GM18909 (cell line): ENCODE measurements around the gene CLEC2D.
"Not testable (repeated sequence)": the region's sequence is repeated elsewhere in the genome, so short reads cannot be mapped to it uniquely, and the experiment has no call there.

Source experiments
- ATAC-seq: cut with Tn5 transposase; IDR thresholded peaks from one replicate; pipeline ENCODE4 v1.9.1; 2021; ENCODE audit warnings: mild to moderate bottlenecking; ENCODE audit not compliant: unreplicated experiment, poor library complexity

Gene CLEC2D, protein sequence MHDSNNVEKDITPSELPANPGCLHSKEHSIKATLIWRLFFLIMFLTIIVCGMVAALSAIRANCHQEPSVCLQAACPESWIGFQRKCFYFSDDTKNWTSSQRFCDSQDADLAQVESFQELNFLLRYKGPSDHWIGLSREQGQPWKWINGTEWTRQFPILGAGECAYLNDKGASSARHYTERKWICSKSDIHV

DNA sequence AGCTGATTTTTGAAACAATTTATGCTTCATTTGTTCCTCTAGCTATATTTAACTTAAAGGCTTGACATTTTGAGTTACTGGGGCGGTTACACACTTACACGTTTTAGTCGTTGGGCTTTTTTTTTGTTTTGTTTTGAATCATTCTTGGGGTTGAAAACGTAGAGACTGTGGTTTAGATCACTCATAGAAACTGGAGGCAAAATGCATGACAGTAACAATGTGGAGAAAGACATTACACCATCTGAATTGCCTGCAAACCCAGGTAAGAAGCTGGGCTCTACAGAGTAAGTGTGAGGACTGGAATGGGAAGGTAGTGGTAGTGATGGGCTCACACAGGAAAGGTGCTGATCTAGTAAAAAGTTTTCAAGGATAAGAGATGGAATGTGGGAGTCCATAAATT is at the start of gene CLEC2D:
Gene CLEC2D, plus strand, starts transcription at position 180 of the 400 bp plus-strand sequence. Its CDS starts 22 bp downstream, at position 202.
- ATAC-seq, result peak; percentile 27

DNA sequence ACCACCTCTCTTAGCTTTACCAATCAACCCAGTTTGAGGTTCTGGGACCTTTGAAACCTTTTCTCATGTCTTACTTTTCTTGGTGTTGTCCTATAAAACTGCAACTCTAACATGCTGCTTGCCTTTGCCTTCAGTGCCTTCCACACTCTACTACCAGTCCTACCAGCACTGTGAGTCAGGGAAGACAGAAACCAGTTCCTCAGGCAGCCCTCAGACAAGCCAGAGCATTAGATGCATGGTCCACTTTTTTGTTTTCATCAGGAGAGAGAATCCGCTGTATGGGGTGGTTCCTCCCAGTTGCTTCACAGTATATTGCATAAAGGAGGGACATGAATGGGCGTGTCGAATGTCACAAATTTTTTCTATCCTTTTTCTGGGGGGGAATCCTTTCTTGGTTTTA is 44.5 kb upstream of the CLEC2D start:
- ATAC-seq, result no peak

DNA sequence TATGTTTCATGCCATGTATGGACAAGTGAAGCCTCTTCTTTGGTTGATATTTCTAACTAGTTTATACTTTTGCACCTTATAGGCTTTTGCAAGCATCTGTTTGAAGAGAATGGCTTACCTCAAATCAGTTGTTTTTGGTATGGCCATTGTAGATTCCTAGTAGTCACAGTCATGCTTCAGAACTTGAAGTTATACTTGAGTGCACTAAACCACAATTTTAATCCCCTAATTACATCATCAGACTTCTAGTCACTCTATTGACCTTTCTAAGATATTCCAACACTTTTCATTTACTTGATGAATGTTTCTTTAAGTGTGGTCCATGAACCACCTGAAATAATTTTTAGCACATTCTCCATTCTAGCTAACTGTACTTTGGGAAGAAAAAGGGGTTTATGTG is 43.2 kb upstream of the CLEC2D start:
- no peak for ATAC-seq

DNA sequence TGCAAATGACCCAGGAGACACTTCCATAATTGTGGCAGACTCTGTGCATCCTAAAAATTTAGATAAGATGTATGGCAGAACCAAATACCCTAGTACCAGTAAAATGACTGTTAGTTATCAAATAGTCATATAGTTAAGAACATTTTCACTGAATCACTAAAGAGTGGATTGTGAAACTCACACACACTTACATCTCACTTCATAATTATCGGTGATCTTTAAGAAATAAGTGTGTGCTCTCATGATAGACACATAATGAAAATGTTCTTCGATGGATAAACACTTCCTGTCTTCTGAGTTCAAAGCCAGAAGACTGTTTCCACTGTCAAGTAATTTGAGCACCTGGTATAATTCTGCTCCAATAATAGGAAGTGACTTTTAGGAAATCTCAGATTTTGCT is 42.7 kb upstream of the CLEC2D start:
- no peak for ATAC-seq

DNA sequence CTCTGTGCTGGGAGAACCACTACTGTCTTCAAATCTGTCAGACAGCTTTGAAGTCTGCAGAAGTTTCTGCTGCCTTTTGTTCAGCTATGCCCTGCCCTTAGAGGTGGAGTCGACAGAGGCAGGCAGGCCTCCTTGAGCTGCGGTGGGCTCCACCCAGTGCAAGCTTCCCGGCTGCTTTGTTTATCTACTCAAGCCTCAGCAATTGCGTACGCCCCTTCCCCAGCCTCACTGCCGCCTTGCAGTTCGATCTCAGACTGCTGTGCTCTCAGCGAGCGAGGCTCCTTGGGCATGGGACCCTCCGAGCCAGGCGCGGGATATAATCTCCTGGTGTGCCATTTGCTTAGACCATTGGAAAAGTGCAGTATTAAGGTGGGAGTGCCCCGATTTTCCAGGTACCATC is 36.7 kb upstream of the CLEC2D start:
- no peak for ATAC-seq

DNA sequence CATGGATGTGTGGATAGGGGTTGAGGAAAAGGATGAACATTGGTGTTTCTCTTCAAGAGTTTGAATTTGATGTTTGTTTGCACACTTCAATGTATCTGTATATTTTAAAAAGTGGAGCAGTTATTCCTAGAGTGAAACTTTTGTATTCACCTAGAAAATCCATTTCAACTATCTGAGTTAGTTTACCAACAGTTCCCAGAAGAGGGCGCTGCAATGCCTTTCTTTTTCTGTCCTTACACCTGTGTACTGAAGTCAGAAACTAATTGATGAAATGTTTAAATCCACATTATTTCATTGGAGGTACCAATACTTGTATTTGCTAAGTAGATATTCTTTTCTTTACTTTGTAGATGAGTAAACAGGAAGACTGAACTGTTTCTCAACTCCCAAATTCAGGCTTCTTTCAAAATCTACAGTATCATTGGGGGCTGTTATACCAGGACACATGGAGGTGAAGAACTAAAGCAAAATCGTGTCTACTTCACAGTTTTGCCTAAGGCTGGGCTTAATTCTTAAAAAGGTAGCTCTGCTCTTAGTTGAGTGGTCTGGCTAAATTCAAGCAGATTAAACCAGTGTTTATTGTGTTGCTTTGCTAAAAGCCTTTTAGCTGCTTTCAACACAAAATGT is 35.2 kb upstream of the CLEC2D start:
- peak; percentile 58 for ATAC-seq

DNA sequence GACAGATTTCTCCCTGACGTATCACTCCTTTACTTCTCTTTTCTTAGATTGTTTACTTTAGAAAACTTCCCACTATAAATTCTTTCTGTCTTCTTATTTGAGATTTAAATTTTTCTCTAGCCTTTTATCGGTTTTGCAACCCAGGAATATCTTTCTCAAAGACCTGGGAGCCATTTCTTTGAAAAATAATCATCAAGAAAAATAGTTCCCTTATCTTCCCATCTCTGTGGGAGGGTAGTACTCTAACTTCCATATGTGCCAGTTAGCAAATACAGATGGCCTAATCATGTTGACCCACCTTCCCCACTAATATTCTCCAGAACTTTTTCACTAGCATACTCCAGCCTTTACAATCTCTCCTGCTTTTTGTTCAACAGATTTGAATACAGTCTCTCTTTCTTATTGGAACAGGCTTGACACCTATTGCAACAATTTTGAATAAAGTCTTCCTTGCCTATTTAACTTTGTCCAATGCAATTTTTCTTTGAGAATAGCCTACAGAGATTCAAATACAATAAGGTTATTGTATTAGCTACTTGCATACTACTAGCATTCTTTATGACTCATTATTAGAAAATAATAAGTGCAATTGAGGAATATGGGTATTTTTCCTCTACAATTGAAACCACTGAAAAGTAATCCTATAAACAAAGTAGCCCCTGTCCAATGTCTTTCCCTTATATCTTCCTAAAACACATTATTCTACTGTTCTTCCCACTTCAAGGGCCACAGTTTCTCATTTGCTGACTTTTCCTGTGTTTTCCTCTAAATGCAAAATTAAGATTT is 34.4 kb upstream of the CLEC2D start:
- ATAC-seq, result no peak

DNA sequence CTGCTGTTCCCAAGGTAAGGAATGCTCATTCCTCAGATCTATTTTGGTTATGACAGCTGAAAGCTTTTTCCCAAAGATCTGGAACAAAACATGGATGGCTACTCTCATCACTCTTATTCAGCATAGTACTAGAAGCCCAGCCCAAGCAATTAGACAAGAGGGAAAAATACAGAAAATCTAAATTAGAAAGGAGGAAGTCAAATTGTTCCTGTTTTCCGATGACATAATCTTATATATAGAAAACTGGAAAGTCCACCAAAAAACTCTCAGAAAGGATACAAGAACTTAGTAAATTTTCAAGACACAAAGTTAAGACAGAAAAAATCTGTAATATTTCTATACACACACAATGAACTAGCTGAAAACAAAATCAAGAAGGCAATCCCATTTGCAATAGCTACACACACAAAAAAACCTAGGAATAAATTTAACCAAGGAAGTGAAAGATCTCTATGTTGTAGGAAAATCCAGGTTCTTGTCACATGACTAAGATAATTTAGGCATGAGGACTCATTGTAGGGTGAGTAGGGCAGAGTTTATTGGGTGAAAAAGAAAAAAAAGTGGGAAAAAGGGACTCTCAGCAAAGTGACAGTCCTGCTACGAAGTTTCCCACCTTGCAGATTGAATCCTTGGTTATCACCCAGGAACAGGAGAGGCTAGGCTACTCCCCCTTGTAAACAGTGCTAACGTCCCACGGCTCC is 33.2 kb upstream of the CLEC2D start:
- ATAC-seq, result no peak

DNA sequence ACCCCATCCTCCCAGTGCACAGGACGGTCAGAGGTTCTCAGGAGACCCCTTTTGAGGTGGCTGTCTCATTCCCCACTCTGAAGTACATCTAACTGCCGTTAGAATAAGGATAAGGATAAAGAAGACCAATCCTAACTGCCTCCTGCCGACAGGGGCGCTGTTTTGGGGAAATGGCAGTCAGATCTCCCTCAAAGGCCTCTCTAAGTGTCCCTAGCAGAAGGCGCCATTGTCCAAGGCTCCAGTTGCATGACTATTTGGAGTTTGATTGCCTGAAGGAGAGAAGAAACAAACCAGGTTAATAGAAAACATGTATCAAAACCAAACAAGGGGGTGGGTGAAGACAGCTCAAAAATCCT is 32.7 kb upstream of the CLEC2D start:
- no peak for ATAC-seq

DNA sequence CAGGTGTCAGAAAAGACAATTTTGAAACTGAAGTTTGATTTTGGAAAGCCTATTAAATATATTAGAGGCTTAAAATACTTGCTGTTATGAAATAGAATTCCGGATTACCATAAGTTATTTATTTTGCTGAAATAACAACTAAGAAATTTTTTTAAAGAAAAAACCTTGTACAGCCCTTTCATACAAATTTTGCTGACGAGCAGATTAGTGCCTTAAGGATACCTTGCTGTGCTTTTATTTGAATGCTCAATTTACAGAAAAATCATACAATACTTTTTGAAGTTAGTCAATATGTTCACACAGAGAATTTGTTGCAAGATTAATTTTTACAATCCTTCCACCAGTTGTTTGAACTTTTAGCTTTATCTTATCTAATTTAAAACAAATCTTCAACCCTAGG is 29.5 kb upstream of the CLEC2D start:
- ATAC-seq, result no peak

DNA sequence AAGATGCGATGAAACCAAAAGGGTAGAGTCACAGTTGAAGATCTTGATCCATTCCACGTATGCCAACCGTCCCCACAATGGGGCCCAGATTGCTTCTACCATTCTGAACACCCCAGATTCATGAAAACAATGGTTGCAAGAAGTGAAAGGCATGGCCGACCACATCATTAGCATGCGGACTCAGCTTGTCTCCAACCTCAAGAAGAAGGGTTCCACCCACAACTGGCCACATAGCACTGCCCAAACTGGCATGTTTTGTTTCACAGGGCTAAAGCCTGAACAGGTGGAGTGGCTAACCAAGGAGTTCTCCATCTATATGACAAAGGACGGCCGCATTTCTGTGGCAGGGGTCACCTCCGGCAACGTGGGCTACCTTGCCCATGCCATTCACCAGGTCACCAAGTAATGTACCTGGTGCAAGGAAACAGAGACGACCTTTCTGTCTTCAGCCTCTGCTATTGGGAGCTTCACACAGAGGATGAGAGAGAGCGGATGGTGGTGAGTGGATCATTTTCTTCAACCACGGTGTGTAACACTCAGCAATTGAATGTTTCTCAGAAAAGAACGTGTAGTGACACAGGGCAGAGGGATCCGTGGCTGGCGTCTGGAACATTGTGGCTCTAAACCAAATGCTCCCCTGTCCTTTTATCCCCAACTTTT is 26.8 kb upstream of the CLEC2D start:
- ATAC-seq, result no peak

DNA sequence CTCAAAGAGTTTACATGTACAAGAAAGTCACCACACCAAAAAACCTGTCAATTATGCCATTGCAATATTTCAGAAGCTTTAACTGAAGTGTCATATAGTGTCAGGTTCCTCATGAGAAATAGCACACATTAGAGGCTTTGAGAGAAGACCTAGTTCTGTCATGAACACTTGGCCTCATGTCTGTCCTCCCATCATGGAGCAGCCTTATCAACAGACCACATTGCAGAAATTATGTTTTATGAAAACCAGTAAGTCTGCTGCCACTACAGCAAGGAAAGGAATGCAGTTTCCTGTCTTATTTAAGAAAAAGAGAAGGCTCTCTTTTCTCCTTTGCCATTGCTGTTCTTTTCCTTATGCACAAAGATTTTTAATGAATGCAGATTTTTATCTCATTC is 26.2 kb upstream of the CLEC2D start:
- ATAC-seq, result no peak

DNA sequence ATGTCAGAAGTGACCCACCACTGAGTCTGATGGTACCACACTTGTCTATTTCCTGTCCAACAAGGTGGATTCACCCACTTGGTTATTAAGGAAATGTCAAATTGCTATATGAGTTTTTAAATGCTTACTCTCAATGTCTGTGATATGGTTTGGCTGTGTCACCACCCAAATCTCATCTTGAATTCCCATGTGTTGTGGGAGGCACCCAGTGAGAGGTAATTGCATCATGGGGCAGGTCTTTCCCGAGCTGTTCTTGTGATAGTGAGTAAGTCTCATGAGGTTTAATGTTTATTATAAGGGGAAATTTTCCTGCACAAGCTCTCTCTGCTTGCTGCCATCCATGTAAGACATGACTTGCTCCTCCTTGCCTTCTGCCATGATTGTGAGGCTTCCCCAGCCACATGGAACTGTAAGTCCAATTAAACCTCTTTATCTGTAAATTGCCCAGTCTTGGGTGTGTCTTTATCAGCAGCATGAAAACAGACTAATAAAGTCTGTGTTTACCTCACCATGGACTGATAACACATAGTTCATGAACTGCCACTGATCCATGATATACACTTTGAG is 24.4 kb upstream of the CLEC2D start:
- ATAC-seq, result not testable (repeated sequence)

DNA sequence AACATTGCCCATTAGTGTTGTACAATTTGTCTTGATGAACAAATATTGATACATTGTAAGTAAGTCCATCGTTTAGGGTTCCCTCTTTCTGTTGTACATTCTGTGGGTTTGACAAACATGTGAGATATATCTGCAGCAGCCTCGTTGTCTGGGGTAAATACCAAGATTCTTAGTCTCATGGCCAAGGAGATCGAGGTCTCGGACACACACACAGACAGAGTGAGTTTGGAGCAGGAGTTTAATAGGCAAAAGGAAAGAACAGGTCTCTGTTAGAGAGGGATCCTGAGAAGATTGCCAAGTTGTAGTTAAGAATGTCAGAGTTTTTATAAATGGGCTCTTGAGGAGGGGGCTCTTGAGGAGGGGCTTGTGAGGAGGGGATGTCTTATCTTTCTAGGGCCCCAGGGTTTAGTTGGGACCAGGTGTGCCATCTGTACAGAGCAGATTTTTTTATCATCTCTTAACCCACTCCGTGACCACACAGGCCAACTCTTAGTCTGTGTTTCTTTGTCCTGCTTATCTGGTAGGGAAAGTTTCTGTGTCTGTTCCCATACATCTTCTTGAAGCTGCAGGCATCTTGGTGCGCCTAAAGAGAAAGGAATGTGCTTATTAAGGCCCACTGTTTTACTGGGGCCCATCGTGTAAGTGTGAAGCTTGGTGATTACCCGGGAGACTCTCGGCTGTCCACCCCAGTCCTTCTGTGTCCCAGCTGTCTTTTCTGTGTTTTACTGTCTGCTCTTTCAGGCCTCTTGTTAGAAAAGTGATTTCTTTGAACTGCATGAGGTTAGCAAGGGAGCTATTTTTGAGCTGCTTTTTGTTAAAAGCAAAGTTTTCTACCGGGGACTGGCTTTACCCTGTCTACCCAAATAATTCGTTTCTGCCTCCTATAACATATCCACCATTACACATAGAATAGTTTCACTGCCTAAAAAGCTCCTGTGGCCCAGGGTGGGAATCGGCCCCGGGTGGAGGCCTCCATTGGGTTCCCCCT is 22.4 kb upstream of the CLEC2D start:
- ATAC-seq, result no peak

DNA sequence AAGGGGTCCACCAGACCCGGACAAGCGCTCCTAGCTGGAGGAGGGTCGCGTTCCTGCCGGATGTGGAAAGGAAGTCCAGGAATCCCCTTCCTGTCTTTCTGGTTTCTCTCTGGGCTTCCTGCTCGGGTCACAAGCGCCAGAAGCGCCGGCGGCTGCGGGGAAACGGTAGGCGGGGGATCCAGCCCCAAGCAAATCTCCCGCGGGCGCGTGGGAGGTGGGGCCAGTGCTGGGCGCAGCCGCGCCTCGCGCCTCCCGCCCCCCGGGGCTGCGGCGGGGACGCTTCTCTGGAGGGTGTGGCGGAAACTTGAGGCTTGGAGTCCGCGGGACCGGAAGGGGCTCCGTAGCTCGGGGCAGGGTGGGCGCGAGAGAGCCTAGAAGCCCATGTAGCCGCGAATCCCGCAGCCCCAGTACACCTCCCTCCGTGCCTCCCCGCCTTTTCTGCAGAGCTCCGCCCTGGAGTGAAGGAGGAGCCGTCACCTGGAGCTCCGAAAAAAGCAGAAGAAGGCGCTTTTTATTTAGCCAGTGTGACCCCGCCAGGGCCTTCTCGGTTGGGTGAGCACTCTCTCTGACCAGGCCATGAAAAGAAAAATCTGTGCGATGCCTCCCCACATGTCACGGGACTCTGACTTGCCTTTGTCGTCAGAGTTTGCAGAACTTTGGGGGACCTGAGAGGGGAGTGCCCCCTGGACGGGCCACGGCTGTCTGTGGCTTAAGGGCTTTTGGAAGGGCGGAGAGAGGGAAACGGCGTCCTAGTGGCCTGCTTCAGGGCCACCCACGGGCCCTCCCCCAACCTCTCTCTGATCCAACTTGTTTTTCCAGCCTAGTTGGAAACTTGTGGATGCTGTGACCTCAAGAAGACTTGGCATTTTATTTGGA is 21.4 kb upstream of the CLEC2D start:
- ATAC-seq, result peak; percentile 78

DNA sequence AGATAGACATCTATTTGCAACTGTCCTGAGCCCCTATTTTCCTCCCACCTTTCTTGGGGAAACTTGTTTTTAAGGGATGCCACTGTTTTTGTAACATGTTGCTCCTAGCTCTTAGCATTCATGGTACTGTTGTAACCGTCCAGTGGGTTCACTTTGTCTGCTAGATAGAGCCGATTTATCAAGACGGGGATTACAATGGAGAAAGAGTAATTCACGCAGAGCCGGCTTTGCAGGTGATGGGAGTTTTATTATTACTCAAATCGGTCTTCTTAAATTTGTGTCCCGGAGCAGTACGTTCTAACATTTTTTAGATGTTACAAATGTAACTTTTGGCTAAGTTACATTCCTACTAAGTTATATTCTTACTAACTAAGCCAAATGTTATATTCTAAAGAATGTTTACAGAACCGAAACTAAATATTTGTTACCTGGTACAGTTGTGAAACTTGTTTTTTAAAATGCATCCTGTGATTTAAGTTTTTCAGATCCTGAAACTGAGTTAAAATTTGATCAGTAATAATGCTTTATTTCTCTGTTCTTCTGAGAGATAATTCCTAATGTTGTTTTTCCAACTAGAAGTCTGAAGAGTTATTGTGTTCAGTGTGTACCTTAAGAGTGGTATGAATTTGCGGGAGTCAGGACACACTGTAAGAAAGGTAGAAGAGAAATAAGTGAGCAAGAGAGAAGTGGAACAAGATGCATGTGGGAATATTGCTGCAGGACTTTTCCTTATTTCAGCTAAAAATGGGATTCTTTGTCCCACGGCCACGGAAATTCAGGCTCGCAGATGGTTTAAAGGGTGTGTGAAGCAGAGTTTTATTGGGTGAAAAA is 20.6 kb upstream of the CLEC2D start:
- ATAC-seq, result no peak

DNA sequence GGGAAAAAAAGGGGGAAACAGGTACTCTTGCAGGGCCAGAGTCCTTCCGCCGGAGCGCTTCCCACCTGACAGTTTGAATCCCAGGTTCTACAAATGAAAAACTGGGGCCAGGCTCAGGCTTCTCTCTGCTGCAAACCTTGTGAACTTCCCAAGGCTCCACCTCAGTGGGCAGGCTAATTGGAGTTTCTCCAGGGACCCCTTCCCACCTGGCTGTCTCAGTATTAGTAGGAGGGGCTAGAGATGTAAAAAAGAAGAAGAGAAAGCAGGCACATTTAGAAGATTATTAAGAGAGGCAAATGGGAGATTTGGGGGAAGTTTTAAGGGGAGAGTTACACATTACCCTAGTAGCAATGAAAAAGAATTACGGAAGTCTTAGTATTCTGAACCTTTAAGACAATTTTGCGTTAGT is 20.0 kb upstream of the CLEC2D start:
- peak; percentile 25 for ATAC-seq
